HL-60 (cell line): Measurements from ENCODE around the gene IRAK2.

Experiments
- GABPA ChIP-seq: IDR thresholded peaks from 2 replicates; pipeline ENCODE4 v1.6.1; 2012; ENCODE audit warnings: low read depth
- POLR2AphosphoS5 ChIP-seq: IDR thresholded peaks from 2 replicates; pipeline ENCODE4 v1.6.1; 2012; ENCODE audit warnings: low read depth
- REST ChIP-seq: IDR thresholded peaks from 2 replicates; pipeline ENCODE4 v1.6.1; 2012; ENCODE audit warnings: low read depth; ENCODE audit not compliant: insufficient replicate concordance
- SPI1 ChIP-seq: IDR thresholded peaks from 2 replicates; pipeline ENCODE4 v1.6.1; 2012; ENCODE audit warnings: low read depth, mild to moderate bottlenecking, borderline replicate concordance
- TF ChIP-seq, protein P1 (sequence below): IDR thresholded peaks from one replicate; pipeline ENCODE4 v1.5.1; 2011; ENCODE audit warnings: low read length, control low read depth, inconsistent platforms; ENCODE audit not compliant: insufficient read depth

DNA sequence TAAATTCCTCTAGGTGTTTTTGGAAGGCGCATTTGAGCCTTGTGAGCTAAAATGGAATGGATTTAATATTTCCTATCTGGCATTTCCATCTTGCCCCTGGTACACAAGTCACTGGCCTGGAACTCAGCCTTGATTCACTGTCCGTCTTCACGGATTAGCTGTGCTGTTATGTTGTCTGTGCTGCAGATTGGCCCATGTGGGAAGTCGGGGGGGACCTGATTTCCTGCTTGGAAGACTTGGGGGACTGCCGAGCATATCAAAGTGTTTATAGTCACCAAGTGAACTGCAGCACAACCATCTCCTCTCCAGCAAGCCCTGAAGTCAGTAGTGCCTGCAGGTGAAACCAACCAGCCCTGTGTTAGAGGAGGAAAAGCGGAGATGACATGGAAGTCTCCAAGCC, 115.9 kb downstream of the IRAK2 start:
- TF ChIP-seq POLR2AphosphoS5 = no peak
- TF ChIP-seq REST = no peak
- TF ChIP-seq, protein P1, sequence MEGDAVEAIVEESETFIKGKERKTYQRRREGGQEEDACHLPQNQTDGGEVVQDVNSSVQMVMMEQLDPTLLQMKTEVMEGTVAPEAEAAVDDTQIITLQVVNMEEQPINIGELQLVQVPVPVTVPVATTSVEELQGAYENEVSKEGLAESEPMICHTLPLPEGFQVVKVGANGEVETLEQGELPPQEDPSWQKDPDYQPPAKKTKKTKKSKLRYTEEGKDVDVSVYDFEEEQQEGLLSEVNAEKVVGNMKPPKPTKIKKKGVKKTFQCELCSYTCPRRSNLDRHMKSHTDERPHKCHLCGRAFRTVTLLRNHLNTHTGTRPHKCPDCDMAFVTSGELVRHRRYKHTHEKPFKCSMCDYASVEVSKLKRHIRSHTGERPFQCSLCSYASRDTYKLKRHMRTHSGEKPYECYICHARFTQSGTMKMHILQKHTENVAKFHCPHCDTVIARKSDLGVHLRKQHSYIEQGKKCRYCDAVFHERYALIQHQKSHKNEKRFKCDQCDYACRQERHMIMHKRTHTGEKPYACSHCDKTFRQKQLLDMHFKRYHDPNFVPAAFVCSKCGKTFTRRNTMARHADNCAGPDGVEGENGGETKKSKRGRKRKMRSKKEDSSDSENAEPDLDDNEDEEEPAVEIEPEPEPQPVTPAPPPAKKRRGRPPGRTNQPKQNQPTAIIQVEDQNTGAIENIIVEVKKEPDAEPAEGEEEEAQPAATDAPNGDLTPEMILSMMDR = no peak
- TF ChIP-seq GABPA = no peak
- TF ChIP-seq SPI1 = no peak
